ENCODE measurements around the gene NCR3LG1.

NCR3LG1 gene

DNA sequence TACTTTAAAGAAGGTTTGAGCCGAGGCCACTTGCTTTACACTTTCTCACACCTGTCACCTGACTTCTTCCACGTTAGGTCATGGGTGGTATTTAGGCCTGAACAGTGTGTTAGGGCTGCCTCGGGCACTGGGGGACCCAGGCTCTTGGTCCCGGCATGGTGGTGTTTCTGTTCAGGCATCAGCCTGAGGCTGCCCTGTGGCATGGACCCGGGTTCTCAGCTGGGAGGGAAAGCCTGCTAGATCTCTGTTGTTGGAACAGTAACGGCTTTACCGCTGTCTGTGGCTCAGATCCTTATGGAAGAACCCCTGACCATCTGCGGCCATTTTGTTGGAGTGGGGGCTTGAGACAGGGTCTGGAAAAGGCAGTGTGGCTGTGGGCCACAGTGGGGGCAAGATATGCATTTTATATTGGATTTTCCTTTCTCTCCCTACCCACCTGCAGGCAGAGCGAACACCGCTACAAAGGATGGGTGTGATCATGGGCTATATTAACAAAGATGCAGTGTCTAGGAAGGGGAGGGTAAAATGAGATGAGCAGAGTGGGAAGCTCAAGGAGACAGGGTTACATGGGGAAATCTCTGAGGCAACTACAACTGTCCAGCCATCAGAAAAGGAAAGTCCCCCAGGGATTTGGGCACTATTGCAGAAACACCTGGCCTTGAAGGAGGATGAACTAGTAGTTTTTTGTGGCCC is 38.5 kb downstream of the NCR3LG1 start:
- no peak overlapping the region for H3K4me3 ChIP-seq (ENCODE audit: low read depth, low read length)
- DNase-seq (ENCODE audit: low read depth) = no peak

DNA sequence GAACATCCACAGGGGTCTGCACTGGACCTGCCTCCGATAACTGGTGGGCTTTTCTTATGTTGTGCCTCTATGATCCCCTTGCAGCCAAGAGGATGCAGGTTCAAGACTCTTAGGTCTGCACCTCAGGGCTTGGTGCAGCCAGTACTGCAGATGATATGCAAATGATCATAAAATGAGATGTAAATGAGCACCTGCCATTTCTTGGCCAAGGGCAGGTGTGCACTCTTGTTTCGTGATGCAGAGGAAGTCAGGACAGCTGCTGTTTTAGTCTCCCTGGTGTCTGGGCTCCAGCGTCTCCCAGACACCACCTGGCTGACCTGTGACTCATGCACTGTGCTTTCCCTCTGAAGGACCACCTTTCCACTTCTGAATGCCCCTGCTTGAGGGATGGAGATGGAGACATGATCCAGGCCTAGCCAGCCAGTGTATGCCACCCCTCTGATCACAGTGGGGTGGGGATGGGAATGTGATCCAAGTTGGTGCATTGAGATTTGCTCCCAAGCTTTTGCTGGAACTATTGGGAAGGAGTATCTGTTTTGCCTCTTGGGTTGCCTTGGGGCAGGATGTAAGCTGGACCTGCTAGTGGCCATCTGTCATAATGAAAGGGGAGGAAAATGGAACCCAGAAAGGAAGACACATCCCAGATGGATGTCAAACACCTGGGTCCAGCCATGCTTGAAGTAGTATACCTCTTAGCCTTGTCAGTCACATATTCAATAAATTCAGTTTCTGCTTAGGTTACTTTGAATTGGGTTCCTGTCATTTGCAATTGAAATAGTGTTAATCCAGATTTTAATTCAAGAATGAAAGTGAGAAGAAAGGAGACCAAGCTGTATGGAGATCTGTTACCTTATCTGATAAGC is 40.1 kb downstream of the NCR3LG1 start:
- H3K4me3 ChIP-seq (ENCODE audit: low read depth, low read length) = no peak overlapping the region
- DNase-seq (ENCODE audit: low read depth) = no peak

DNA sequence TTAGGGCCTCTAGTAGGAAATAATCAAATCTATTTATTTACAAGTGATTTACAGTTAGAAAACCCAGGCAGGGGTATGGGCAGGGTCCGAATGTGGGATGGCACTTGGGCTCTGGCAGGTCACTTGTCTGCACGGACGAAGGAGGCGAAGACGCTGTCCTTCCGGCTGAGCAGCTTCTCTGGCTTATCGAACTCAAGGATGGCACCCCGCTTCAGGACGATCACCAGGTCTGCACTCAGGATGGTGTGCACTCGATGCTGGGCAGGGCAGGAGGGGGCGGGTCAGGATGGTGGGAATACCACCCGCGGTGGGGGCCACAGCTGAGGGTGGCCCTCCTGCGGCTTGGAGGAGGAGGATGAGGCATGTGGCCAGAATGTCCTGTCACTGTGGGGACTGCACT is 41.3 kb downstream of the NCR3LG1 start:
- no peak overlapping the region for H3K4me3 ChIP-seq (ENCODE audit: low read depth, low read length)
- DNase-seq (ENCODE audit: low read depth) = no peak

DNA sequence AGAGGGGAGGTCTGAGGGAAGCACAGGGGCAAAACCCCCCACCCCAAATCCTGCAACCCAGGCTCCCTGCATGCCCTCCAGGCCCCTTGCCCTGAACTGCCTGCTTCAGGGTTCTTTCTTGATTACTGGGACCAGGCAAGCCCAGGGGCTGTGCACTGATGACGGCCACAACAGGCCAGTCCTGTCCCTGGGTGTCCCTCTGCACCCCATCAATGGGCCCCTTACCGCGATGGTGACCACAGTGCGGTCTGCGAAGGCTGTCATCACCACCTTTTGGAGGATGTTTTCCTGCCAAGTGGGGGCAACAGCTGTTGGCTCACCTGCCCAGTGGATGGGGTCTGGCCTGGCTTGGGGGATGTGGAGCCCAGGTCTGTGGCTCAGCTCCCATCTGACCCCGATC is 41.9 kb downstream of the NCR3LG1 start:
- no peak for DNase-seq (ENCODE audit: low read depth)
- no peak overlapping the region for H3K4me3 ChIP-seq (ENCODE audit: low read depth, low read length)

DNA sequence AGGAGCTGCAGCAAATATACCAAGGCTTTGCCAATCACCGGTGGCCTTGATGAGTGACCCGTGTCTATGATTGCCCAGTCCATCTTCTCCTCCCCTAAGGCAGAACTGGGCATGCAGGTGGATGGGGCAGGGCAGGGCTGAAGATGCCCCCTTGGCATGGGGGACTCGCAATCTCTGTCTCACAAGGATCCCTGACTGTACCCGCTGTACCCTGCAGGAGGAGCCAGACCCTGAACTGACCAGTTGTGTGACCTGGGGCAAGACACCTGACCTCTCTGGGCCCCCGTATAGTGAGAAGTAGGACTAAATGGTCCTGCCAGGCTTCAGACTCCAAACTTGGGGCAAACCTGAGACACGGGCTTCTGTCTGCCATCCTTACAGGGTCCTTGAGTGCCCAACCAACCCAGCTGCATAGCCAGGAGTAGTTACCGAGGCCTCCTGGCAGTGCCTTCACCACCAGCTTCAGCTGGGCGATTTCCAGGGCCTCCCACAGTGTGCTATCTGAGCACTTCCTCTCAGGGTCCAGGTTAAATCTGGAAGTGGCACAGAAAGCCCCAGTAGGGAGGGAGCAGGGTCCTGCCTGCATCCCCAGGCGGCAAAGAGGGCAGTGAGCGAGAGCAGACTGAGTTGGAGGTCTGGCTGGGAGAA is 43.3 kb downstream of the NCR3LG1 start:
- DNase-seq (ENCODE audit: low read depth) = no peak
- no peak overlapping the region for H3K4me3 ChIP-seq (ENCODE audit: low read depth, low read length)

DNA sequence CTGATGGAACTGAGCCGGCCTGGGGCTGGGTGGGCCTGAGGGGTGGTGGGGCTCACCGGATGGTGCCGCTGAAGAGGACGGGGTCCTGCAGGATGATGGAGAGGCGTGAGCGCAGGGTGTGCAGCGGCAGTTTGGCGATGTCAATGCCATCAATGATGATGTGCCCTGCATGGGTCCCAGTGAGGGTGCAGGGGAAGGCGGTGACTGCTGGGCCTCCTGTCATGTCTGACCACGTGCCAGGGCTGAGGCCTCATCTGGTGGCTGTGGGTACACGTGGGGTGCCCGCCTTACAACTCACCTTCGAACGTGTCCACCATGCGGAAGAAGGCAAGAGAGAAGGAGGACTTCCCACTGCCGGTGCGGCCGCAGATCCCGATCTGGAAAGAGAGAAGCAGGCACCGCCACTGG is 44.0 kb downstream of the NCR3LG1 start:
- H3K4me3 ChIP-seq (ENCODE audit: low read depth, low read length) = no peak overlapping the region
- no peak for DNase-seq (ENCODE audit: low read depth)

DNA sequence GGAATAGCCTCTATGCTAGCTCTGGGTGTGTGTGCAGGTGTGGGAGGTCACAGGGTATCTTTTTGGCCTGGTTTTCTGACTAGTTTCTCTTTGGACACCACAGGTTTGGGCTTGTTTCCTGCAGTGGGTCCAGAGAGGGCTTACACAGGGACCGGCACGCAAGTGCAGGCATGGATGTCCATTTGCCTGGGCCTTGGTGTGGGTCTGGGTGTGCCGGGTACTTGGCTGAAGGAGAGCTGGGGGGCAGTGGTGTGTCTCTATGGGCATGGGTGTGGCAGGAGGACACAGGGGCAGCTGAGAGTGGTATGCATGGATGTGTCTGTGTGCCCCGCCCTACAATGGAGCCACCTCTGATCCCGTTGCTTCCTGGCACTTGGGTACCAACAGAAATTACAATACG is 44.4 kb downstream of the NCR3LG1 start:
- no peak overlapping the region for H3K4me3 ChIP-seq (ENCODE audit: low read depth, low read length)
- DNase-seq (ENCODE audit: low read depth) = no peak

DNA sequence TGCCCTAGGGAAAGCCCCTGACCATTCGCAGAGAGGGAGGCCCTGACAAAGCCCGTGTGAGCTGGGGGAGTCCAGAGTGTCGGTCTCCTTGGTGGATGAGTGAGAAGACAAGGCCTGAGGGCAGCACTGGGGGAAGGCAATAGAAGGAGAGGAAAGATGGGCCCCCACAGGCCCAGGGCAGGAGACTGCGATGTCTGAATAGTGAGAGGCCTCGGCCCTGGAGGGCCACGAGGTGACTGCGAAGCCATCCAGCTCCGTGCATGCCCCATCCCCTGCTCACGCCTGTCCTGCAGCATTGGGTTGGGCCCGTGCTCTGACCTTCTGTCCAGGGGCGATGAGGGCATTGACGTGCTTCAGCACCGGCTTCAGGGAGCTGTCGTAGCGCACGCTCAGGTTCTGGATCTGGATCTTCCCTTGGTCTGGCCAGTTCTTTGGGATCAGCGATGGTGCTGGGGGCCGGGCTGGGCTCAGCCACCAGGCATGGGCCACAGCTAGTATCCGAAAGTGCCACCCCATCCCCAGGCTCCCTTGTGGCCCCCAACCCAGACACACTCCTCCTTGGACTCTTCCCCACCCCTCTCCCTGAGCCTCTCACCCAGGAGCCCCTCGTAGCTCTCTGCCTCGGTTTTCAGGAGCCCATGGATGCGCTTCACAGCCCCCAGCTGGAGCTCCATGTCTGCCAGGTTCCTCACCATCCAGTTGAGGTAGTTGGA is 45.2 kb downstream of the NCR3LG1 start:
- no peak overlapping the region for H3K4me3 ChIP-seq (ENCODE audit: low read depth, low read length)

DNA sequence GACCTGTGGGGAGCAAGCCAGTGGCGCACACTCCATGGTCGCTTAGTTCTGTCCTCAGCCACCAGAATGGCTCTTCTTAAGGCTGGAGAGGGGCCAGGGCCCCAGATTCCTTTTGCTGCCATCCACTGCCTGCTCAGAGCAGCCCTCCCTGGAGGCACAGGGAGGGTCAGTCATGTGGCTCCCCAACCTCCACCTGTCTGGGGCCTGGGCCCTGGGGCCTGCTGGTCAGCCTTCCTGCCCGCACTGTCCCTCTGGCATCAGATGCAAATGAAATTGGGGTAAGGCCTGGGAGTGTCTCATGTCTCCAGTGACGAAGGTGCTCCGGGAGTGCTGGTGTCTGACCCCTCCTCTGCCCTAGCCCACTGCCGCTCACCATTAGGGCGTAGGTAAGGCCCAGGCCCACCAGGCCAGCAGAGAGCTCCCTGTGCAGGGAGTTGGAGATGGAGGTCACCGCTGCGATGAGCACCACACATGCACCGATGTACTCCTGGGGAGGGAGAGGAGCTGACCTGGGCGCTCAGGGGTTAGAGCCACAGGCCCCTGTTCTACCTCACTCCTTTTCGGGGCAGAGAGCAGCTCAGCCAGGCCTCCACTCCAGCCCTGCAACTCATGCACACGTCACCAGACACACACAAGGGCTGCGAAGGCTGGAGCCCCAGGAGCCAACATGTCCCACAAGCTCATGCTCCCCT is 45.9 kb downstream of the NCR3LG1 start:
- no peak overlapping the region for H3K4me3 ChIP-seq (ENCODE audit: low read depth, low read length)
- DNase-seq (ENCODE audit: low read depth) = no peak

More for the DNA sequence above, 45.2 kb downstream of the NCR3LG1 start:
- DNase-seq (ENCODE audit: low read depth) = no peak

DNA sequence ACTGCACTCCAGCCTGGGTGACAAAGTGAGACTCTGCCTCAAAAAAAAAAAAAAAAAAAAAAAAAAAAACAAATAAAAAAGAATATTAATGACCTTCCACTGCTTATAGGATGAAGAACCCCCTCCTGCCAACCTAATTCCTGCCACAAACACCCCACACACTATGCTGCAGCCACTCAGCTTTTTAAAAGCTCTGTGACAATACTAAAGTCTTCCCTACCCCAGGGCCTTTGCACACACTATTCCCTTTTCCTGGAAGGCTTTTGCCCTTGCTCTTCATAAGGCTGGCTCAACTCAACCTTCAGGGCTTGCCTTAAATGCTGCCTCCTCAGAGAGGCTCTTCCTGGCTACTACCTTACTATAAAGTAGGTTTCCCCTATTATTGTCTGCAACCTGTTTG is 47.6 kb downstream of the NCR3LG1 start:
- H3K4me3 ChIP-seq (ENCODE audit: low read depth, low read length) = no peak overlapping the region
- no peak for DNase-seq (ENCODE audit: low read depth)

DNA sequence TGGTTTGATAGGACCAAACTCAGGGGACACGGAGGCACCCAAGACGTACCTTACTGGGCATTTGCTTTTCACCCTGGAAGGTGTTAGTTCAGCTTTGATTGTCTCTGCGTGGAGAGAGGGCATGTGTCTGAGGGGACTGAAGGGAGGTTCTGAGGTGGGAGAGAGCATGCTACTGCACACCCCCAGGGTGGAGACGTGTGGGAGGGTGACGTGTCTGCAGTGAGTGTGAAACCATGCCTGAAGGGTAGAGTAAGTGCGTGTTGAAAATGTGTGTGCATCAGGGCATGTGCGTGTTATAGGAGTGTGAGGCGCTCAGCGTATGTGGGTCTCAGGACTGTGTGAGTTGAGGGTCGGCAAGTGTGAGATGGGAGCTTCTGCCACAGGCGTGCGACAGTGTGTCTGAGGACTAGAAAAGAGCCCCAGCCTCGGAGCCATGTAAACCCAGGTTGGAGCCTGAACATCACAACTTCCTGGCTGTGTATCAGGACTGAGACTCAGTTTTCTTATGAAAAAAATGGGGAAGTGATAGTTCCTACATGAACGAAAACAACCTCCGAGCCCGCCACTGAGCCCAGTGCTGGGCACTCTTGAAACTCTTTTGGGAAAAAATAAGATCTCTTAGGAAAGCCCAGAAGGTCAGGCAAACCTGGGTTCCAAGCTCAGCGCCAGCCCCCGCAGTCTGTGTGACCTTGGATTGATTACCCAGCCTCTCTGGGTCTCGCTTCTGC is 48.6 kb downstream of the NCR3LG1 start:
- DNase-seq (ENCODE audit: low read depth) = no peak
- H3K4me3 ChIP-seq (ENCODE audit: low read depth, low read length) = no peak overlapping the region

DNA sequence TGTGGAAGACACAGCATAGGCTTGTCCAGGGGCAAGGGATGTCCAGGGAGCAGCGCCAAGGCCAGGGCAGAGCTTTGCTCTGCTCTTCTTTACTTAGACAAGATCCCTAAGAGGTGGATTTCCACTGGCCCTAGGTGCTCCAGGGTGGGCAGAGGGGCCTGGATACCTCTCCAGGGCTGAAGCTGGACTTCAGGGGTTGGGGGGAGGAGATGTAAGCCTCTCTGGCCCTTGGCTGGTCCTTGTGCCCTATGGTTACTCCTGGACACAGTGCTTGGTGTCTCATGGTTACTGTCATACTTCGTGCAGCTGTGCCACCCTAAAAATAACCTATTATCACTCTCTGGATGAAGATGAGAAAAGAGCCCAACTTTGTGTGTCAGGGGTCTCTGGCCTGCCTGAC is 49.7 kb downstream of the NCR3LG1 start:
- H3K4me3 ChIP-seq (ENCODE audit: low read depth, low read length) = no peak overlapping the region
- no peak for DNase-seq (ENCODE audit: low read depth)

DNA sequence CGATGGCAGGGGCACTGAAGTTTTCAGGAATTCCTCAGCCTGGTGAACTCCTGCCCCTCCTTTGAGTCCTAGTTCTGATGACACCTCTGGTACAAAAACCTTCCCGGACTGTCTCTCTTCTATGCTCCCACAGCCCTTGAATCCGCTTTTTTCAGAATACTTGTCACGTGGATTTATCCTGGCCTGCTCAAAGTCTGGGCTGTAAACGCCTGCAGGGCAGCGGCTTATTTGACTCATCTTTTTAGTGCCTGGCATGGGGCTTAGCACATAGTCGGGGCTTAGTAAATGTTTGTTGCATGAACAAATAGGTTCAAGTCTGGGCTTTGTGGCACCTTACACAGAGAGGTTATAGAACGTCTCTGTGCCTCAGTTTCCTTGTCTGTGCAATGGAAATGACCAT is 50.2 kb downstream of the NCR3LG1 start:
- H3K4me3 ChIP-seq (ENCODE audit: low read depth, low read length) = no peak overlapping the region
- DNase-seq (ENCODE audit: low read depth) = no peak

DNA sequence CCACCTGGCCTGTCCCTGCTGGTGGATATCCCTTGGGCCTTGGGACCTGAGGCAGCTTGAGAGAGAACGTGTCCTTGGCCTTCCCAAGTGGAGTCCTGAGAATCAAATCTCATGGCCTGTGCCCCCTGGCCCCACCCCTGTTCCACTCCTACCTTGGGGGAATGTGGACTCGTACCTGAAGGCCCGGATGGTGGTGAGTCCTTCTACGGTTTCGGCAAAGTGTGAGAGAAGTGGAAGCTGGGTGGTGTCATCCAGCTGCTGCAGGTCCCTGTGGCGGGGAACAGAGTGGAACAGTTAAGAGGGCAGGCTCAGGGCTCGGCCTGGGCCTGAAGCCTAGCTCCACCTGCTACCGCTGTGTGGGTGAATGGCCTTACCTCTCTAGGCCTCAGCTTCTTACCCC is 50.9 kb downstream of the NCR3LG1 start:
- H3K4me3 ChIP-seq (ENCODE audit: low read depth, low read length) = no peak overlapping the region
- DNase-seq (ENCODE audit: low read depth) = no peak

DNA sequence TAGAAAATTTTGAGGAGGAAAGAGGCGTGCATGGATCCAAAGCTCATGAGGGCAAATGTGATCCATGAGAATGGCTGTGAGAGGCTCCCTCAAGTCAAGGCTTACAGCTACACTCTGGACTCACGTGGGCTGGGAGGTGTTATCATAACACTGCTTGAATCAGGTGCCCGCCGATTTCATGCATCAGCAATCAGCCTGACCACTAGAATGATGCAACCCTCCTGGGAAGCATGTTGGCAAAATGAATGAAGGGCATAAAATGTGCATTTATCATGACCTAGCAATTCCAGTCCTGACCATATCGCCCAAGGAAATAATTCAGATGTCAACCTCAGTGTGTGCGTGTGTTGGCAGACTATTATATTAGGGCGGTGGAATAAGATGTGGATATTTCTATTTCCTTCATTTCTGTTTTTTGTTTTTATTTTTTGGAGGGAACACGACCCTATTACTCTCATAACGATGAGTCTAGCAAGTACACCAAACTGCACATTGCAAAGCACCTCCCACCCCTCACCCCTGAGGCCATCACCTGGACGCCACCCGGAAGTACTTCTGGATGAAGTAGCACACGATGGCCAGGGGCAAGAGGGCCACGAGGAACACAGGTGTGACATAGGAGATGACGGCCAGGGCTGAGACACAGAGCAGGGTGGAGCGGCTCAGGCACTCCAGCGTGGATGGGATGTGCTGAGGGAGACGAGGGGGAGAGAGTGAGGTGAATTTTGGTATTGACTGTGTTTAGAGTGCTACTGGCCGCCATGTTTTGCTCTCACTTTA is 52.6 kb downstream of the NCR3LG1 start:
- DNase-seq (ENCODE audit: low read depth) = no peak
- H3K4me3 ChIP-seq (ENCODE audit: low read depth, low read length) = no peak overlapping the region

DNA sequence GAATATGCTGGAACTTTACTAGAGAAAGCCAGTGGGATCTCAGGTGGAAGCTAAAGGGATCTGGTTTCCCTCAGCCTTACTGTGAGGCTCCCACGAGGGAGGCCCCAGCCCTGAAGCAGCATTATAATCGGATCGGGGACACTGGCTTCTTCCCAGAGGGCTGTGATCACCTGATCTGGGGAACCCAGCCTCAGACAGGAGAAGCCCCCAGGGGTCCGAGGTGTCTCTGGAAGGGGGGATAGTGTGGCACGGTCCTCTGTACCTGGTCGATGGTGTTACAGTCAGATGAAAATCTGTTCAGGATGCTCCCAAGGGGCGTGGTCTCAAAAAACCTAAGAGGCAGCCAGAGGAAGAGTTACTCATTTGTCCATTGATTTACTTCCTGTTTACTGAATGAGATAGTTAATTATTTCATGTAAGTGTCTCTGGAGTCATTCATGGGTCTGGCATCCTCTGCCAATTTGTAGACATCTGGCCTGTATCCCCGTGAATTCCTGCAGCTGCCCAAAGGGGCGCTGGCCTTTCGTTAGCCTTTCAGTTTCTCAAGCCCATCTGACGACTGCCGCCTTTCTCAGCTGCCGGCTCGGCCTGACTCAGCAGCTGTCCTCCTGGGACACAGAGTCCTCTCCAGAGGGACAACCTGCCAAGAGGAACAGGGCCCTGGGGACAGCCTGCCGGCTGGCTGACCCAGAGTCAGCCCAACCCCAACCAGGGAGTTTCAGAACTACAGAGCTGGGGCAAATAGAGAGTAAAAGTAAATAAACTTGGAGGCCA is 53.8 kb downstream of the NCR3LG1 start:
- no peak for DNase-seq (ENCODE audit: low read depth)
- H3K4me3 ChIP-seq (ENCODE audit: low read depth, low read length) = no peak overlapping the region

DNA sequence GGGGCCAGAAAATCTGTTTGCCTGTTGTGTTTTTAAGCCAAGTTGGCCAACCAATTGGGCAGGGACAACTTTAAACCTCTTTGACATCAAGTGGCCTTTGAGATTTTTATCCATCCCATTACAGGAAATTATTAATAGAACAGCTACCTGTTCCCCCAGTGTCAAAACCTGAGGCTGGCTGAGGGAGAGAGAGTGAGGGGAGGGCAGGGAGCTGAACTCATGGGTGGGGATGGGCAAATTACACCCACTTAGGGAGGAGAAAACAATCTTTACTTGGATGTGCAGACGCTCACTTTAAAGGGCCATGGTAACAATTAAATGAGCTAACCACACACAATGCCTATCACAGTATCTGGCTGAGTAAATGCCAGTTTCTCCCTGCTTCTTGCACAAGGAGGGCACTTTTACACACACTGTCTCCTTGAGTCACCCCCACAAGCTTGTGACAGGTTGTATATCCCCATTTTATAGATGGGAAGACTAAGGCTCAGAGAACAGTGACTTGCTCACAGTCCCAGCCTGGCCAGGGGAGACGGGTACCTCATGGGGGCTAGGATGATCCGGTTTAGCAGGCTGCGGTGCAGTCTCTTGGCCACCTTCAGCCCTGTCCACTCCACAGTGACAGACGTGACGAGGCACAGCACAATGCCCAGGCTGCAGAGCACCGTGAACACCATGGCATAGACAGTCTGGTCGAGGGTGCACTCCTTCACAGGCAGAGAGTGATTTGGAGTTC is 54.6 kb downstream of the NCR3LG1 start:
- H3K4me3 ChIP-seq (ENCODE audit: low read depth, low read length) = no peak overlapping the region
- DNase-seq (ENCODE audit: low read depth) = no peak
